ENCODE data around the gene PARK7.

The PARK7 gene

DNA sequence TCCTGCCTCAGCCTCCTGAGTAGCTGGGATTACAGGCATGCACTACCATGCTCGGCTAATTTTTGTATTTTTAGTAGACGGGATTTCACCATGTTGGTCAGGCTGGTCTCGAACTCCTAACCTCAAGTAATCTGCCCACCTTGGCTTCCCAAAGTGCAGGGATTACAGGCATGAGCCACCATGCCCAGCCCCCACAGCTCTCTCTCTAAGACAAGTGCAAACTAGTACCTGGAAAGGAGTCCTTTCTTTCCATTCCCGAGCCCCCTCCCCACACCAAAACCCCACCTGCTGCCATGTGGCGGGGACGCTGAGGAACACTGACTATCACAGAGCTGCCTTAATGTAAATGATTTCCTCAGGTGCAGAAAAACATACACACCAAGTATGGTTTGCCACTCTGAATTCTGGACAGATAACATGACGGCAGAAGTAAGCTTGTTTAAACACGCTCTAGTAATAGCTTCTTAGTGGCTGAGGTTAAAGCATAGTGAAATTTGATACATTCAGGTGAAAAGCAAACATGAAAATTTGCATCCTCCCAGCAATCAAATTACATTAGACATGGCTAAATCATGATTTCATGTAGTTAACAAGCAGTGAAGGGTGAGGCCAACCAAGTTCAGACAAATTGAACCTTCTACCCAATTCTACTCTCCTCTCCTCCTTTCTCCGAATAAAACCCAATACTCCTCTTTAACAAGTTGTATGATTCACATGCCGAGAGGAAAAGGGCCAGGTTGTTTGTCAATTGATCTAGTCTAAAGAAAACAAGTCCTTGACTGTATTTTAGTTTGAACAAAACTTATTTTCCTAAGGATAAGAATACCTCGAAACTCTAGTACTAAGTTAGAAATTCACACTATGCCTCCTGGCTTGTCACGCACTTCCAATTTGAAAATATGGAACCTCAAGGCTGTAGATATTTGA lies 44.8 kb downstream of the PARK7 start:
- DNase-seq (ENCODE audit: low read depth in 4 of 4, low spot score in 1 of 4): no peak

DNA sequence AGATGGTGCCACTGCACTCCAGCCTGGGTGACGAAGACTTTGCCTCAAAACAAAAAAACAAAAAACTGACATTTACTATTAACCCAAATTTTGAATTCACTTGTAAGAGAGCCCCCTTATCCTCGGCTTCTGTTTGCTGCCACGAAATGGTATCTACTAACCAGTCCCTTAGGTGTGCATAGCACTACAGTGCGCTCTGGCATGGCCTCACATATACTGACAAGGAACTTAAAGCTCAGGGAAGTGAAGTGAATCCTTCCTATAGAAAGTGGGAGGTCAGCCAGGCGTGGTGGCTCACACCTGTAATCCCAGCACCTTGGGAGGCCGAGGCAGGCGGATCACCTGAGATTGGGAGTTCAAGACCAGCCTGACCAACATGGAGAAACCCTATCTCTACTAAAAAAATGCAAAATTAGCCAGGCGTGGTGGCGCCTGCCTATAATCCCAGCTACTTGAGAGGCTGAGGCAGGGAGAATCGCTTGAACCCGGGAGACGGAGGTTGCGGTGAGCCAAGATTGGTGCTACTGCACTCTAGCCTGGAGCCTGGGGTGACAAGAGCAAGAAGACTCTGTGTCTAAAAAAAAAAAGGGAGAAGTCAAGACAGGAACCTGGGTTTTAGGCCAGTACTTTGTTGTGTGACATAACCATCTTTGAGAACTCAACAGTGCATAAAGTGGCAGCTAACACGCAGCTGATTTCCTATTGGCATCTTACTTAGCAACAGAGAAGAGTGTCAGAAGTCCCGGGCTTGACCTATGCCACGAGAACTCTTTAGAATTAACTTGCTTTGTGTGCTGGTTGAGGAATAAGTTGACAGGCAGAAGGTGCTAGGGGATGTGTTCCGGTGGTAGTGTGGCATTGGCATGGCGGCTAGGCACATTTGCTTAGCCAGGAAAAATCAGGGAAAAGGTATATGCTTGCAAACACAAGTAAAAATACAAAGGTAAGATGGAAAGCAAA lies 47.8 kb downstream of the PARK7 start:
- no peak for DNase-seq (ENCODE audit: low read depth in 4 of 4, low spot score in 1 of 4)

DNA sequence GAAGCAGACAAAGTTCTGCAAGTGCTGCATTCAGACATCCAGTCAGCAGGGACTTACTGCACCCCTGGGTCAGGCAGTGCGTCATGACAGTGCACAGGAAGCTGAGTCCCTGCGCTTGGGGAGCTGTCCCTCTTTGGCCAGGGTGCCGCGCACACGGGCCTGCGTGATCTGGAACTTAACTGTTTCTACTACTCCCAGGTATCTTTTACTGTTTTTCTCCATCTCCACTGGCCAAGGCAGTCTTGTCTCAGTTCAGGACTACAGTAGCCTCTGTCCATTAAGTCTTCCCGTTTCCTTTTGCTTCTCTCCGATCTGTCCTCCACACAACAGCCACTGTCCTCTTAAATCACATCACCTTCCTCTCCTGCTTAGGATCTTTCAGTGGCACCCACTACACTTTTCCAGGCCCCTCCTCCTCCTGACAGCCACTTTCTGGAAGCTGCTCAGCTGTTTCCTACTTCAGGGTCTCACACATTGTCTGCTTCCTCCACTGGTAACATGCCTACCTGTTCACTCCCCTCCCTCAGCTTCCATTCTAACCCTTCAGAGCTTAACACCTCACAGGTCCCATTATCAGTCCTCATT lies 48.7 kb downstream of the PARK7 start:
- no peak for DNase-seq (ENCODE audit: low read depth in 4 of 4, low spot score in 1 of 4)

DNA sequence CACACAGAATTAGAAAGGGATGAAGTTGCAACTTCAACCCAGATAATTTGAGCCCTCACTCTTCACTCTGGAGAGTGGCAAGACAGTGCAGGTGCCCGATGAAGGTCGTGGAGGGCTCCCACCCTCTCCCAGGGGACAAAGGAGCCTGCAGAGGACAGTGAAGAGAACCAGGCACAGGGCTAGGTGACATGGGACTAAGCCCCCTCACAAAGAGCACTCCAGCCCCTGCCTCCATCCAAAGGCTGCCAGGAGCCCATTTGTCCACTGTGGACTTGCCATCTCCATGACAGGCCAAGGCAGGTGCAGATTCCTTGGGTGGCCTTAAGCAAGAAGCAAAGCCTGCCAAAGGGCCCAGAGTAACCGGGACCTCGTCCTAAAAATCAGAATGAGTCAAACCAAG lies 49.5 kb downstream of the PARK7 start:
- no peak for DNase-seq (ENCODE audit: low read depth in 4 of 4, low spot score in 1 of 4)

DNA sequence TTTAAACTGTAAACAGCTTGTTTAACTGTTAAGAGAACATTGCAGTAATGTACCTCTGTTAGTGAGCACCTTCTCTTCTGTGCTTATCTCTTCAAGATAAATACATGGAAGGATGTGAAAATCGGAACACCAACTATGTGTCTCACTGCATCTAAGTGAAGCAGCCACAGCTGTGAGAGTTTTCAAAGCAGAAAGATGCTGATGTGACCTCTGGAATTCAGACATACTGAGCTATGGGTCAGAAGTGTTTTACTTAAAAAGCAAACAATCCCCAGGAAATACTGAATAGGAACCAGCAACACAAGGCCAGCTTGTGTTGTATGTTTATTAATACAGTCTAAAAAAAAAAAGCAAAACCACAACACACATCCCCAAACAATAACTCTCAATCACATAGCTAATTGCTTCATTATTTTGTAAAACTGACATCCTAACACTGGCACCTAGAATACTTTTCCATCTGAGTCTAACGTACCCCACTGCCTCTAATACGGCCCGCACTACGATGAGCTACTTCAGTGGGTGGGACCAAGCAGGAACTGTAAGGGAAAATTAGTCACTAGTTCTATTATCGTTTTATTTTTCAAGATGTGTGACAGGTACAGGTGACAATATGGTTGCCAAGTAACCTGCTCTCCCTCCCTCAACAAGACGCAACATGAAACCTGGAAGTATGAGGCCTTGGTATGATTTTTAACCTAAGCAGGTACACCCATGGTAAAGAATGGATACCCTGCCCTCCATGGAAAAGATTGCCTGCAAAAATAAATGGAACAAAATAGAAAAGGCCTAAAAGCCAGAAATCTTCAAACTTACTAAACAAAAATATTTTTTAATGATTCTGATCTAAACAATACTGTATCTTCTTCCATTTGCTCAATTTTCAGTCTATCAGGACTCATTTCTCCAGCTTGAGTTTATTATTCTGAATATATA lies 50.7 kb downstream of the PARK7 start:
- DNase-seq (ENCODE audit: low read depth in 4 of 4, low spot score in 1 of 4): no peak

DNA sequence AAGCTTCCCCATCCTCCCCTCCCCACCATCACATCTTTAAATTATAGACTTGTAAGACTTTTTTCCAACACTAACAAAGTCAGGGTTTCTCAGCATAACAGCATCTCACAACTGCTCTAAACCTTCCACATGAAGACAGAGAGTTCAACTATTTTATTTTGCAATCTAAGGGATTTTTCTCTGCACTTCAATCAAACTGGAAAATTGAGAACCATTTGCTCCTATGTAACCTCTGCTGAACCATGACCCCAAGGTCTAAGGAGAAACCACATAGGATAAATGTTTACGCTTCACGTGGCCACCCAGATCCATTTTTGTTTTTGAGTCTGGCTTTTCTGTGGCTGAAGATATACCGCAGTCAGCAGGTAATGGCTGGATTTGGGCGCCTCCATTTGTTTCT lies 51.4 kb downstream of the PARK7 start:
- DNase-seq (ENCODE audit: low read depth in 4 of 4, low spot score in 1 of 4): no peak

DNA sequence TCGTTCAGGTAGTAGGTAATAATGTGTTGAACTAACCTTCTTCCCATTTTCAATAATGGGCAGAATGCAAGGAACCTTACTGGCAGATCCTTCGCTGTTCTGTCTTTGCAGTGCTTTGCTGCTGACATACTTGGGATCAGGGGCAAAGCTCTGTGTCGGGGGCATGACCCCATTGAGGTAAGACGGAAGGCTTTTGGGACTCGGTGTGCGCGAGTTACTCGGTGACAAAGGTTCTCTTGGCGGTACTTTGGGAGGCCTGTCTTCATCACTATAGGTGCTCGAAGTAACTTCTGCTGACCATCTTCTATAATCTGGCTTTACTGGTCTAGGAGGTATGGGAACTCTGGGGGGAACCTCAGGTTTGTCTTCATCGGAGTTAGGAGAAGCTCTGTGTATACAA lies 51.9 kb downstream of the PARK7 start:
- no peak for DNase-seq (ENCODE audit: low read depth in 4 of 4, low spot score in 1 of 4)

DNA sequence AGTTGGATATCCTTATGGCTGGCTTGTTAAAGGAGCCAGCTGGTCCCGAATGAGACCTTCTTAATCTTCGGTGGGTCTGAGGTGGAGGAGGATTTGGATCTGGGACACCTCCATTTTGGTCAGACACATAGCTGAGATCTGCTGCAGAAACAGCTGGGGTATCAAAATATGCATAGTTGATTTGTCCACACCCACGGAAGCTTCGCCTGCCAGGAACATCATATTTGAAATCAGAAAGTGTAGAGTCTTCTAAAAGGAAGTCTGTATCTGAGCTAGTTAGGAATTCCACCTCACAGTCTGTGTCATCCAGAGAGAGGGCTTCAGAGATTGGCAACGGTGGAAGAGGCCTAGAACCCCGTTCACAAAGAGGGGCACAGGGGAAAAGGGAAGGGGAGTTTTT lies 52.3 kb downstream of the PARK7 start:
- no peak for DNase-seq (ENCODE audit: low read depth in 4 of 4, low spot score in 1 of 4)

DNA sequence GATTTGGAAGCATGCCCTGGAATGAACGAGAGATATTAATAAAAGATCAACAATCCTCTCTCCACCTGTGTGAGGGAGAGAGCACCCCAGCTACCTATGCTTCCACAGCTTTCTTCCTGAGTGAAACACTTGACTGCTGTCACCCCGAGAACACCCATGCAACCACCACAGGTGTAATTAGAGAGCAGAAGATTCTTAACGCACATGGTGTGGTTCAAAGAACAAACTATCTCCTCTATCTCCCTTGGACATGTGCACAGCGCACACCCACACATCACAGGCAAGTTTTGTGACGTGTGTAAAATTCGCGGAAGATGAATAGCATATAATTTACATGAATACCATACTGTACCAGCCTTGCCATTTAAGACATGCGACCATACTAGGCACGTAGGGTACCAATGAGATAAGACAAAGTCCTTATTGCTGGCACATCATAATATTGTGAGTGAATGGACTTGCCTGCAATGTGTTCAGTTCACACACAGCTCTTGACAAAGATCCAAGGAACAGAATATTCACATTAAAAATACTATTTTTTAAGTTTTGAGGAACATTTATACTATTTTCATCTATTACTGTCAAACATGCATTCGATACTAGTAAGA lies 53.0 kb downstream of the PARK7 start:
- DNase-seq (ENCODE audit: low read depth in 4 of 4, low spot score in 1 of 4): no peak

DNA sequence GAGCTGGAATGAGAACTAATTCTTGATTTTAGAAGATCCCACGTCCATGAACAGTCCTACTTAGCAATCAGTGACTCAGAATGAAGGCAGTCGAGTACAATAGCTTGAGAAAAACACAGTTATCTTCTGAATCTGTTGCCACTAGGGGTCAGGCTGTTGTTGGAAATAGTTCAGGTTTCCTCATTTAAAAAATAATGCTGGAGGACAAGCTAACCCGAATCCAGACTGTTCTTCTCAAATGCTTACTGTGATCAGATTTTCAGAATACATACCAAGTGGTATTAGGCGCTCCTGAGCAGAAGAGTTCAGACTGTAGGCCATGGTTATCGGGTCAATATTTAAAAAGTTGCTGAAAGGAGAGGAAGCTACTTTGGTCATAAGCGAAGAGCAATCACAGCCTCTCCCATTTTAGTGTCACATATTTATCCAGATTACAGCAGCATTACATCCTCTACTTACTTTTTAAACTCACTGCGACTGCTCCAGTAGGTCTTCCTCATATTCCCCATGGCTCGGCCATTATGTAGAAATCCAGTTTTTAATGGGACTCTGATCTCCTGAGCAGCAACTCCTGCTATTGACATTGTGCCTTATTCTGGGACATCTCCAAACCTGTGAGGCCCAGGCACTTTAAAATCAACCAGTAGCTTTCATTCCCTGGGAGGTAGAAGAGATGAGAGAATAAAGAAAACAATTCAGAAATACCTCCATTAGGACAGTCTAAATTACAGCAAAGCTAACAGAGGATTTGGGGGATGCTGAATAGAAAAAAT lies 53.7 kb downstream of the PARK7 start:
- DNase-seq (ENCODE audit: low read depth in 4 of 4, low spot score in 1 of 4): no peak

DNA sequence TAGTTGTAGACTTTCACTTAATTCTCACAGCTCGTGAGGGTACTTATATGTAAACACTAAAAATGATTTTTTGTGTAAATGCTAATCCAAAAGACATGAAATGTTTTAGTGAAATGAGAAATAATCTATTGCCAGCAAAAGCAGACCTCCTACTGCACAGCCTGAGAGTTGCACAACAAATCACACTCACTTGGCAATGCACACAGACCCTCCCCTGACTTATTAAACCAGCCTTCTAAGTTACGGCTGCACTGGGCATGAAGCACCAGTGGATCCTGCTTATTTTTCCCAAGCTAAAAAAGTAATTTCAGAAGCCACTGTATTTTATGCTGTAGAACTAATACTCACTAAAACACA lies 54.3 kb downstream of the PARK7 start:
- DNase-seq (ENCODE audit: low read depth in 4 of 4, low spot score in 1 of 4): no peak

DNA sequence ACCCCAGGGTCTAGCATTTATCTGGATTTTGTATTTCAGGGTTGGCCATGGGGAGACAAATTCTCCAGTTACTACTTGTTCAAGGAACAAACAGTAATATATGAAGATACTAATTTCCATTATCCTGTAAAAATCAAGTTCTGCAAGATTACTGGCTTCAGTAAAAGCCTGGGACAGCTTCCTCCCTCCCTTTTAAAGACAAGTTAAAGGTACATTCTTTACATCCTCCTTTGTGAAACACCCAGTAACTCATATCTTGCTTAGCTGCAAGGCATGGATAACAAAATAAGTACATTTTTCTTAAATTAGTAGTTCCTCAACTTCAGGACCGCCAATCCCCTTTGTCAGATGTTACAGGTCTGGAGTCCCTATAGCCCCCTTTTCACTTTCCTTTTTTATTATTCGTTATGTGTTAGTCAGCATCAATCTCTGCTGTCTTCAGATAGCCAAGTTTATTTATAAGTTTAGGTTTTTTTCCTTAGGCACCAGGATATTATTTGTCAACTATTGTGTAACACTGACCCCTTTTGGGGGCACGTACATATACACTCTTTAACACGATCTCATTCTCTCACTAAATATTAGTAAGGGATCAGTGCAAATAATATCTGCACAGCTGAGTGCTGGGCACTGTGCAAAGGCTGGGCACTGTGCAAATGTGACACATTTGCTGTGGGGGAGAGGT lies 54.8 kb downstream of the PARK7 start:
- no peak for DNase-seq (ENCODE audit: low read depth in 4 of 4, low spot score in 1 of 4)

DNA sequence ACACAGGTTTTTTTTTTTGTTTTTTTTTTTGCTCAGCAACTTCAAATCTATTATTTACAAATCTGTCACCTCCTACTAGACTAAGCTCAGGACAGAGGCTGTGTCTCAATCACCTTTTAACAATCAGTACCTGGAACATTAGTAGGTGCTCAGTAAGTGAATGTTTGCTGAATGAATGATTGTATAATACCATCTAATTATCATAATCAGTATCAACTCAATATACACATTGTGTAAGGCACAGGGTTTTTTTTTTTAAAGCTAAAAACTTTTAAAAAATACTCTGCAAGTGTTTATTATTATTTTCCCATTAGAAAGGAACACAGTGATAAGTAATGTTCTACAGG lies 55.4 kb downstream of the PARK7 start:
- no peak for DNase-seq (ENCODE audit: low read depth in 4 of 4, low spot score in 1 of 4)

DNA sequence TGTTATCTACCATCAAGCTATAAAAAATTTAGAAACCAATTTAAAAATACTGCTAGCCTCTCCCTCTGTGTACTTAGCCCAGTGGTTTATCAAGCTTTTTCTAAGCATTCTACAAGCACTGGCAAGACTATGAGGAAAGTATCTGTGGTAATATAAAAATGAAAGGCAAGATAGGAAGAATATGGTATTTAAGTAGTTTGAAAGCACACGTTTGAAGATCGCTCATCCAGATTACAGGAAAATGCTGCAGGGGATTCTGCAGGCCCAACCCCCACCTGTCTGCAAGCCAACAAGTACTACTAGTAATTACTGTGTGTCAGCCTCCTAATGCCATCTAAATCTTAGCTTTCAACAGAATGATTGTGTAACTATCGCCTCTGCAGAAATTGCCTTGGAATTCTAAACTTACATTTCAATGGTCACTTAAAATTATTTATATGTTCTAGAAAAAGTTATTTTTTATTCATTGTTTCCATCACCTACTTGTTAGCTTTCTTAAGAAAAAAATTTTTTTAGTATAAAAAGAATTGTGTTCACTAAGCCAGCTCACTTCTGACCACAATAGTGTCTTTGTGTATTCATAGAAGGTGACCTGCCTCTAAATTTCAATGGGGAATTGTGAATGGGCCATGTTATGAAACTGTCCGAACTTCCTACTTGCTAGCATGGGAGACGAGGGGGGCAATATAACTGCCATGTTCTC lies 56.1 kb downstream of the PARK7 start:
- no peak for DNase-seq (ENCODE audit: low read depth in 4 of 4, low spot score in 1 of 4)

DNA sequence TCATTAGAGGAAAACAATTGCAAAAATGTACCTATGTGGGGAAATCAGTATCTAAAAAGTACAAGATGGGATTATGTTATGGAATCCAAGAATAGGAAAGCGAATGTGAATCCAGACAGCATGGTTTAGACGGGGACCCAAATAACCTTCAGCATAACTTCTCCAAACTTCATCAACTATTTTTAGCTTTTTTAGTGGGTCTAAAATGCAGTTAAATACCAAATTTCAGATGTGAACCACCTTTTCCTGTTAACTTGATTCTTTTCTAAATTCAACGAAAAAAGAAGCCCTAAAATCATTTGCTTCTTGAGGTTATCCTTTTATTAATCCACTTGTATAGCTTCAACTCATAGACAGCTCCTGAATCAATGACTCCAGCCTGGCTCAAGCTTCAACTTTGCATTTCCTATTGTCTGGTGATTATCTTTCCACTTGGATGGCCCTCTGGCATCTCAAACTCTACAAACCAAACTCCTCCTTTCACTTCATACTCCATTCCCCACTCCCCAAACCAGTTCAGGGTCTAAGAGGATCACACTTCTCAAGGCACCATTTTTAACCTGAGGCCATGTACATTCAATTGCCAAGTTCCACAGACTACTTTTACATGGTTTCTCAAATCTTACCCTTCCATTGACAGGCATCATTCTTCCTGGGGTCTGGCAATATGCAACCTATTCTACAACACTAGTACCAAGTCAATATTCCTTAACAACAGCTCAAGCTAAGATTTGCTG lies 57.1 kb downstream of the PARK7 start:
- no peak for DNase-seq (ENCODE audit: low read depth in 4 of 4, low spot score in 1 of 4)

DNA sequence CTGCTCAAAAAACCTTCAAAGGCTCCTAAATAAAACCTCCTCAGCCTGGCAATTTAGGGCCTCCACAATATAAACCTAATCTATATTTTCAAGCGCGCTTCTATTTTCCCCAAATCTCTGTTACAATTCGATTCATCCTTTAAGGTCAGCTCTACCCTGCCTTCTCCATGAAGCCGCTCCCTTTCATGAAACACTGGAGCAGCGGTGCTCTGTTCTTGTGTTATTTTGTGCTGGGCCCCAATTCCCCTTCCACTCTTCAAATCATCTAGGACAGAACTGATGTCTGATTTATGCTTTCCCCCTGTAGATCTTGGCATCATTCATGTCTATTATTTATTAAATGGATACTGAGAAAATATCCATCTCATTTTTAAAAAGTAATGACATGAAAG lies 57.7 kb downstream of the PARK7 start:
- no peak for DNase-seq (ENCODE audit: low read depth in 4 of 4, low spot score in 1 of 4)

DNA sequence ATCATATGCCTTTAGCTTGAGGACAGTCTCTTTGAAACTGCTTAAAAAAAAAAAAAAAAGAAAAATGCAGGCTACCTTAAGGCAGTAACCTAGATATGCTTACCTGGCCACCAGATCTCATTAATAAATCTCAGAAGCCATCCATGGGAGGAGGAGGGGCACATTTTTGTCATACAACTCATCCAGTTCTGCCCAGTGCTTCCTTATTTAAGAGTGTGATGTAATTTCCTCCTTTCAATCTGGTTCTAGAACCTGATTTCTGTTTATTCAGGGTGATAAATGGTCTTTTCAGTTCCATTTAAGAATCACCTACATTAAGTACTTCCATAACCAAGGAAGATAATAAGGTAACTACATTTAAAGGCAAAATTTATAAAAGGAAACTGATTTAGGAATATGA lies 58.5 kb downstream of the PARK7 start:
- no peak for DNase-seq (ENCODE audit: low read depth in 4 of 4, low spot score in 1 of 4)
